IMR-90 (cell line): ENCODE results near the gene LNX1. TPM values are rescaled to one million over a fixed set of nuclear protein-coding genes. Genes with fewer than 3 reads are reported as not detected.
A peak's percentile ranks its signal among the peaks of the same experiment; 100 is the strongest.

ENCODE experiments used
- ATAC-seq: fragments of 200-7000 bp; cut with Tn5 transposase; 2 replicates; pipeline ENCODE4 v1.9.1; 2020; ENCODE audit warnings: low read depth, mild to moderate bottlenecking, moderate library complexity
- BruUV-seq: library from RNA; stranded (reverse); fragments of 400-500 nt; replicated peaks from 2 replicates; lab custom pipeline; 2021; lab: Mats Ljungman, UMichigan
- CTCF ChIA-PET: fragments of 300-600 bp; formaldehyde crosslinking; extraction: SDS; loops from one replicate; lab custom pipeline; 2021; ENCODE audit warnings: antibody characterized with exemption; lab: Yijun Ruan, JAX
- POLR2A ChIA-PET: fragments of 300-600 bp; sonication (Branson Sonifier 250); formaldehyde crosslinking; loops from one replicate; lab custom pipeline; 2022; ENCODE audit warnings: antibody characterized with exemption; ENCODE audit not compliant: unreplicated experiment; lab: Charles Lee
- DNase-seq: peaks from one replicate; pipeline ENCODE4 v3.0.0; 2013
- H2AFZ ChIP-seq: replicated peaks from 2 replicates; pipeline ENCODE3; 2013; ENCODE audit warnings: low read length, mild to moderate bottlenecking; ENCODE audit not compliant: poor library complexity
- H2AK5ac ChIP-seq: 2 replicates; pipeline ENCODE4 v1.6.1; 2013; ENCODE audit warnings: low read depth, low read length, inconsistent platforms
- H2AK9ac ChIP-seq: replicated peaks from 2 replicates; pipeline ENCODE3; 2013; ENCODE audit warnings: mild to moderate bottlenecking, low read depth, low read length, moderate library complexity; ENCODE audit not compliant: poor library complexity
- H2BK120ac ChIP-seq: 2 replicates; pipeline ENCODE4 v1.6.1; 2013; ENCODE audit warnings: low read depth, low read length, inconsistent platforms
- H2BK15ac ChIP-seq: 3 replicates; pipeline ENCODE4 v1.6.1; 2013; ENCODE audit warnings: low read depth, low read length, inconsistent platforms
- H2BK20ac ChIP-seq: 2 replicates; pipeline ENCODE4 v1.6.1; 2013; ENCODE audit warnings: low read depth, mild to moderate bottlenecking, inconsistent platforms, low read length, moderate library complexity
- H2BK5ac ChIP-seq: 2 replicates; pipeline ENCODE4 v1.6.1; 2013; ENCODE audit warnings: mild to moderate bottlenecking, low read depth, low read length, inconsistent platforms; ENCODE audit not compliant: poor library complexity, severe bottlenecking
- H3K14ac ChIP-seq: replicated peaks from 2 replicates; pipeline ENCODE4 v1.6.1; 2013; ENCODE audit warnings: low read depth, low read length, inconsistent platforms
- H3K18ac ChIP-seq: 2 replicates; pipeline ENCODE4 v1.6.1; 2013; ENCODE audit warnings: low read depth, low read length, control low read depth
- H3K23ac ChIP-seq: 2 replicates; pipeline ENCODE4 v1.6.1; 2013; ENCODE audit warnings: low read depth, low read length, inconsistent platforms
- H3K27ac ChIP-seq: 2 replicates; pipeline ENCODE4 v1.5.1; 2013; ENCODE audit warnings: mild to moderate bottlenecking, control low read depth, low read length; ENCODE audit not compliant: insufficient read depth
- H3K27me3 ChIP-seq: 2 replicates; pipeline ENCODE4 v1.6.1; 2013; ENCODE audit warnings: low read length; ENCODE audit not compliant: control insufficient read depth, insufficient read depth
- H3K36me3 ChIP-seq: 2 replicates; pipeline ENCODE4 v1.6.1; 2013; ENCODE audit warnings: low read length, mixed read lengths; ENCODE audit not compliant: control insufficient read depth, insufficient read depth
- H3K4ac ChIP-seq: 2 replicates; pipeline ENCODE4 v1.6.1; 2013; ENCODE audit warnings: low read depth, low read length, inconsistent platforms
- H3K4me1 ChIP-seq: 2 replicates; pipeline ENCODE4 v1.6.1; 2013; ENCODE audit warnings: low read length, mixed read lengths; ENCODE audit not compliant: control insufficient read depth, insufficient read depth
- H3K4me2 ChIP-seq: 2 replicates; pipeline ENCODE4 v1.6.1; 2013; ENCODE audit warnings: low read depth, mild to moderate bottlenecking, control low read depth, low read length, moderate library complexity
- H3K4me3 ChIP-seq: 2 replicates; pipeline ENCODE4 v1.5.1; 2013; ENCODE audit warnings: low read depth, mild to moderate bottlenecking, control low read depth, low read length, moderate library complexity; ENCODE audit not compliant: insufficient read depth
- H3K56ac ChIP-seq: 2 replicates; pipeline ENCODE4 v1.6.1; 2013; ENCODE audit warnings: low read length, inconsistent platforms; ENCODE audit not compliant: insufficient read depth; ENCODE audit errors: extremely low read depth
- H3K79me1 ChIP-seq, 2 experiments: 2 replicates each; pipeline ENCODE4 v1.6.1; 2013; ENCODE audit warnings: low read length in 2 of 2, inconsistent platforms in 1 of 2, low read depth in 1 of 2
- H3K9ac ChIP-seq: 2 replicates; pipeline ENCODE4 v1.6.1; 2013; ENCODE audit warnings: low read depth, low read length, control low read depth
- H3K9me1 ChIP-seq: 2 replicates; pipeline ENCODE4 v1.6.1; 2013; ENCODE audit warnings: low read length, inconsistent platforms; ENCODE audit not compliant: insufficient read depth
- H3K9me3 ChIP-seq: 2 replicates; pipeline ENCODE4 v1.6.1; 2013; ENCODE audit warnings: low read length; ENCODE audit not compliant: control insufficient read depth, insufficient read depth
- H4K20me1 ChIP-seq: 2 replicates; pipeline ENCODE4 v1.6.1; 2013; ENCODE audit warnings: low read length, inconsistent platforms; ENCODE audit not compliant: insufficient read depth
- H4K5ac ChIP-seq: 2 replicates; pipeline ENCODE4 v1.6.1; 2013; ENCODE audit warnings: mild to moderate bottlenecking, low read depth, low read length, control low read depth
- H4K8ac ChIP-seq, 2 experiments: 2 replicates each; pipeline ENCODE4 v1.6.1; 2013; ENCODE audit warnings: low read depth in 2 of 2, low read length in 2 of 2, control low read depth in 1 of 2, inconsistent platforms in 1 of 2
- H4K91ac ChIP-seq: 2 replicates; pipeline ENCODE4 v1.6.1; 2013; ENCODE audit warnings: low read depth, low read length, inconsistent platforms; ENCODE audit not compliant: insufficient read depth
- BHLHE40 ChIP-seq: fragments of 150-350 bp; IDR thresholded peaks from 2 replicates; pipeline ENCODE4 v1.6.1; 2016; ENCODE audit warnings: mild to moderate bottlenecking, low read depth, low read length
- ELK1 ChIP-seq: fragments of 150-350 bp; IDR thresholded peaks from 2 replicates; pipeline ENCODE4 v1.6.1; 2016; ENCODE audit warnings: low read depth, mild to moderate bottlenecking, low read length, moderate library complexity, borderline replicate concordance
- FOS ChIP-seq: fragments of 150-350 bp; IDR thresholded peaks from 2 replicates; pipeline ENCODE4 v1.6.1; 2016; ENCODE audit warnings: low read depth, low read length
- MAFK ChIP-seq: IDR thresholded peaks from 2 replicates; pipeline ENCODE4 v1.6.1; 2012; ENCODE audit warnings: low read depth, low read length, improper control_type of control experiment
- MXI1 ChIP-seq: IDR thresholded peaks from 2 replicates; pipeline ENCODE4 v1.6.1; 2012; ENCODE audit warnings: low read depth, mild to moderate bottlenecking, low read length, moderate library complexity, borderline replicate concordance
- POLR2A ChIP-seq: IDR thresholded peaks from 2 replicates; pipeline ENCODE4 v1.6.1; 2012; ENCODE audit warnings: mild to moderate bottlenecking, low read depth, low read length
- RAD21 ChIP-seq: IDR thresholded peaks from 2 replicates; pipeline ENCODE4 v1.6.1; 2012; ENCODE audit warnings: low read length, improper control_type of control experiment
- RCOR1 ChIP-seq: IDR thresholded peaks from 2 replicates; pipeline ENCODE4 v1.6.1; 2012; ENCODE audit warnings: mild to moderate bottlenecking, low read length, improper control_type of control experiment; ENCODE audit not compliant: insufficient replicate concordance
- RFX5 ChIP-seq: IDR thresholded peaks from 2 replicates; pipeline ENCODE4 v1.8.0; 2012; ENCODE audit warnings: low read depth, mild to moderate bottlenecking, low read length, moderate library complexity
- WGBS, 2 experiments: methylation state at CpG; one replicate each; pipeline versions ENCODE4 v1.1.5 to v1.1.7; 2013; ENCODE audit warnings: missing lambda C conversion rate in 2 of 2; ENCODE audit not compliant: insufficient read length in 1 of 2; ENCODE audit errors: extremely low coverage in 2 of 2; 5-methylcytosine and 5-hydroxymethylcytosine counted together
- dilution Hi-C: fragments of 300-500 bp; cut with HindIII; formaldehyde crosslinking; loops from one replicate; pipeline ENCODE4 v1.14.3; 2018; ENCODE audit warnings: low sequenced_read_pairs; ENCODE audit not compliant: unreplicated experiment
- in situ Hi-C: fragments of 300-500 bp; cut with MboI; formaldehyde crosslinking; loops from 3 replicates; pipeline ENCODE4 v1.14.3; 2019; ENCODE audit warnings: low sequenced_read_pairs, inconsistent platforms, mixed read lengths
- intact Hi-C: fragments of 100-400 bp; cut with micrococcal nuclease; formaldehyde crosslinking; loops from 2 replicates; pipeline ENCODE4 v1.10.0; 2022
- polyA plus RNA-seq, 3 experiments: library from polyadenylated mRNA; depleted of rRNA; stranded (reverse); fragments of >200 nt; gene quantifications; 2 replicates each; pipeline ENCODE4 v1.2.3, GENCODE V29; 2012; ENCODE audit warnings: low replicate concordance in 1 of 3
- total RNA-seq: library from RNA; depleted of rRNA; stranded (reverse); fragments of >200 nt; gene quantifications from 2 replicates; pipeline ENCODE4 v1.2.3, GENCODE V29; 2012
- TF ChIP-seq, protein P1 (sequence below): fragments of 150-350 bp; IDR thresholded peaks from 2 replicates; pipeline ENCODE4 v1.6.1; 2017; ENCODE audit warnings: mild to moderate bottlenecking, antibody characterized with exemption, low read length, low read depth

LNX1 gene
- total and polyA plus RNA-seq, 2 of the 4 experiments (the other 2 are of a cell fraction): 0.15 to 0.36 TPM

DNA sequence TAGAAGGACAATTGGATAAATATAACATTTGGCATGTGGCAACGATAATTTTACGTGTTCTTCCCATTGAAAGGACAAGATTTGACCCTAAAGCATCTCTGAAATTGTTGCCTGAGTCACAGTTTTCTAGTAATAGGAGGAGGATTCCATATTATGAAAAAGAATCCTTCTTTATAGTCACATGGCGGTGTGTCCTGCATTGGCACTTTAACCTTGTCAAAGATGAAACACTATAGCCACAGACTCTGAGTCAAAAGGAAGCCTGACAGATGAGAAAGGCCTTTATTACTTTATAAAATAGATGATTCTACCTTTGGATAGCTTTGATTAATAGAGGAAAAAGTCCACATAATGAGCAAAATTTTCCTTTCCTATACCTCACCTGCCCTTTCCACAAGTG lies 11.5 kb downstream of the LNX1 start:
- no peaks in the 10 kb centered on the region for H3K27me3 ChIP-seq
- peak overlapping the region; percentile 71; the same call in 1 of the 2 replicates for H3K14ac ChIP-seq
- ChIA-PET POLR2A (no interaction called here), CTCF (no interaction called here)
- peak overlapping the region; percentile 89 for H4K91ac ChIP-seq
- H3K4me3 ChIP-seq: no peak overlapping the region
- H4K8ac ChIP-seq: peak overlapping the region; percentile 41 to 86; a peak in 2 of 4 replicates
- H3K9ac ChIP-seq: no peak overlapping the region
- no peak overlapping the region for H3K4me2 ChIP-seq
- in situ Hi-C loops: no loop called here
- H3K4ac ChIP-seq: peak overlapping the region; percentile 95
- H4K5ac ChIP-seq: peak overlapping the region; percentile 71
- peak overlapping the region; percentile 35; the same call in 1 of the 2 replicates for H3K56ac ChIP-seq
- TF ChIP-seq FOS (no peak), ELK1 (no peak), MXI1 (no peak), RFX5 (no peak), RAD21 (no peak), POLR2A (no peak), RCOR1 (no peak), MAFK (no peak), BHLHE40 (no peak)
- TF ChIP-seq, protein P1, sequence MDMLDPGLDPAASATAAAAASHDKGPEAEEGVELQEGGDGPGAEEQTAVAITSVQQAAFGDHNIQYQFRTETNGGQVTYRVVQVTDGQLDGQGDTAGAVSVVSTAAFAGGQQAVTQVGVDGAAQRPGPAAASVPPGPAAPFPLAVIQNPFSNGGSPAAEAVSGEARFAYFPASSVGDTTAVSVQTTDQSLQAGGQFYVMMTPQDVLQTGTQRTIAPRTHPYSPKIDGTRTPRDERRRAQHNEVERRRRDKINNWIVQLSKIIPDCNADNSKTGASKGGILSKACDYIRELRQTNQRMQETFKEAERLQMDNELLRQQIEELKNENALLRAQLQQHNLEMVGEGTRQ: no peak
- dilution Hi-C loops: no loop called here
- no peaks in the 10 kb centered on the region for H3K79me1 ChIP-seq
- peak overlapping the region; percentile 65 for H3K18ac ChIP-seq
- peak overlapping the region; percentile 69; the same call in 2 of the 3 replicates for H2BK15ac ChIP-seq
- H2AK9ac ChIP-seq: no peak overlapping the region
- ATAC-seq: no peak
- H3K4me1 ChIP-seq: peaks cover 33% of the 10 kb centered on the region
- peak overlapping the region; percentile 75; the same call in 1 of the 2 replicates for H3K27ac ChIP-seq
- H2BK120ac ChIP-seq: peak overlapping the region; percentile 93
- WGBS, 2 experiments: no CpG with 5 or more reads among the region's 3 CpGs
- H3K9me1 ChIP-seq: peaks cover 19% of the 10 kb centered on the region
- H2BK20ac ChIP-seq: peak overlapping the region; percentile 97
- H2BK5ac ChIP-seq: peak overlapping the region; percentile 57
- peak overlapping the region; percentile 80; the same call in 1 of the 2 replicates for H2AK5ac ChIP-seq
- intact Hi-C loops: loop anchor here (5.0 to 10.0 kb wide), 6 partner anchors 88 to 647 kb away; partner anchors contain the start of gene PDGFRA
- no TSS peak for BruUV-seq
- no peak overlapping the region for H2AFZ ChIP-seq
- no peaks in the 10 kb centered on the region for H3K36me3 ChIP-seq
- H3K23ac ChIP-seq: peak overlapping the region; percentile 73; the same call in 1 of the 2 replicates
- no peaks in the 10 kb centered on the region for H4K20me1 ChIP-seq
- DNase-seq: no peak
- no peaks in the 10 kb centered on the region for H3K9me3 ChIP-seq
